HG03378 (cell line): ENCODE data around the gene CTLA4.

ENCODE experiments used
- ATAC-seq: cut with Tn5 transposase; IDR thresholded peaks from one replicate; pipeline ENCODE4 v1.9.1; 2021; ENCODE audit warnings: mild to moderate bottlenecking, moderate library complexity; ENCODE audit not compliant: unreplicated experiment

Gene CTLA4

DNA sequence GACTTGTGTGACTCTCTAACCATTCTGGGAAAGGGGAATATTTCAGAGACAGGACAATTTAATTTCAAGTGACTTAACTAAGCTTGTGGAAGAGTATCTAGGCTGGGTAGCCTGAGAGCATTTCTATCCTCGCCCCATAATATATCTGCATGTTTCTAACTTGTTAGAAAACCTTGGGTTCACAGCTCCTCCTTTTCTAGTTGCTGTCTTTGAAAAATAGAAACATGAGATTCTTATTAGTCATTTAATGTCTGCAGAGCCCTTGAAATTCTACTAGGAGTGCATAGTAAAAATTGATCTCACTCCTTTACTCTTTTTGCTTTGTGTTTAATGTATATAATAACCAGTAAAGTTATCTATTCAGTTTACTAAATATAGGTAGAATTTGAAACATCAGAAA is 22.4 kb downstream of the CTLA4 start:
- no peak for ATAC-seq

DNA sequence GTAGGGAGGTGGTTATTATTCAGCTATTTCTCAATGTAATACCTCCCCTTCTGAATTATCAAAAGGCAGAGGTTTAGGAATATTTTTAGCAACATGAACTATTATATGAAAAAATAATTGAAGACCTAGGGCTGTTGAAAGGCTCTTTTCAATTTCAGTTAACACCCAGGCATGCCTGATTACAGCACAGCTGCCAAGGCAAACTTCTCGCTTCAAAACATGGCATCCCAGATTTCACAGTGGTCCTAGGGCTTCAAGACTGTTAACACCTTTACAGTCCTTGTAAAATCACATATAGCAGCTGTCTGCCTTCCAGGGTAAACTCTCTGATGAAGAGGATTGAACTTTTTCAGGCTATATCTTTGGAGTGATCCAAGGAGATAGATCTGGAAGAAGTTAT is 23.2 kb downstream of the CTLA4 start:
- ATAC-seq, result no peak

GRCh38 chr2:203891474-203891873 is 23.9 kb downstream of the CTLA4 start:
- ATAC-seq, result no peak

GRCh38 chr2:203892207-203892606 is 24.6 kb downstream of the CTLA4 start:
- no peak for ATAC-seq

DNA sequence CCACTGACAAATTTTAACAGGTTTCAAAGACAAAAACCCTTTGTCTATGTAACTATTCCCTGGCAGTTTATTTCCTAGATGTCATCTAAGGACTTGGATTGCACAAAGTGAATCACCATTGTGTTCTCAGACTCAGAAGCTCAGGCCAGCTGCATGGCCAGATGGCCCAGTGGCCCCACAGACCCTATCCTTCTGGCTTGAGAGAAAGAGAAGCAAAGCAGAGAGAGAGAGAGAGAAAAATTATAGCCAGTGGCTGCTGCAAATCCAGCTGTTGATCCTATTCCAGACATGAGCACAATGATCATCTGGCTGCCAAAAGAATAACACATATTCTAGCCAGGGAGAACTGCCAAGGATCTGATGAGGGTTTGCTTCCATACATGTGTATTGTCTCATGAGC is 25.8 kb downstream of the CTLA4 start:
- no peak for ATAC-seq

DNA sequence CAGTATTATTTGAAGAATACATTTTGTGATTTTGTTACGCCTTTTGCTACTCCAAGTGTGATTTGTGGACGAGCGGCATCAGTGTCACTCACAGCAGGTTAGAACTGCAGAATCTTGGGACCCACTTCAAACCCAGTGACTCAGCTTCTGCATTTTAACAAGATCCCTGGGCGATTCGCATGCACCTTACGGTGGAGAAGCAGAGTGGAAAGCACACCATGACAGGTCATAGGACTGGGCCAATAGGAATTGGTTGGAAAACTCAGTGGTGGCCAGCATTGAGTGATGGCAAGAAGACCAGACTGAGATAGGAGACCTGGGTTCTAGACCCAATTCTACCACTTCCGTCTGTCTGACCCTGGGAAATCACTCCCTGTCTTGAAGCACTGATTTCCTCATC is 26.3 kb downstream of the CTLA4 start:
- no peak for ATAC-seq

- no peak for ATAC-seq
Measured at GRCh38 chr2:203894262-203894661, 26.7 kb downstream of the CTLA4 start.

GRCh38 chr2:203897544-203897943 is 30.0 kb downstream of the CTLA4 start:
- no peak for ATAC-seq

DNA sequence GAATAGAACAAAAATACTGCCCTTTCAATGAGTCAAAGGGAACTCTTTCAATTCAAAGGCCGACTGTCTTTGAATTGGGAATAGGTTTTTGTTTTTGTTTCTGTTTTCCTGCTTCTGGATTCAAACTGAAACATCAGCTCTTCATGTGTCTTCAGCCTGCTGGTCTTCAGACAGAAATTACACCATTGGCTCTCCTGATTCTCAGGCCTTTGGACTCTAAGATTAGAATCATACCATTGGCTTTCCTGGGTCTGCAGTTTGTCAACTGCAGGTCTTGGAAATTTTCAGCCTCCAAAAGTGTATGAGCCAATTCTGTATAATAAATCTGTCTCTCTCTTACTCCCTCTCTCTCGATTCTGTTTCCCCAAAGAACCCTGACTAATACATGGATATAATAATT is 31.1 kb downstream of the CTLA4 start:
- no peak for ATAC-seq

DNA sequence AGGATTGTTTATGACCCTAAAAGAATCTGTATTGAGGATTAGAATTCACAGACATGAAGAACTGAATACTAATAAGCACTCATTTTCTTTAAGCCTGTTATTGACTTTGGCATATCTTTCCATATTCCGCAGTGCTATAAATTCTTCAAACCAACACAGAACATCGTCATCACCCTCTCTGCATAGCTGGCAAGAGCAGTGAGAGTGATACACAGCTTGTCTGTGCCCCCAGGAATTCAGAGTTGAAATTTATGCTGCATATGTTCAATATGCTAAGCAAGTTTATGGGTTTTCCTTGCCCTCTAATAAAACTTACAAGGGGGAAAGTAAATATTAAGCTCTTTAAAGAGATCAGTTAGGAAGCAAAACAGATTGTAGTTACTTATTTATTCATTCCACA is 32.7 kb downstream of the CTLA4 start:
- ATAC-seq, result no peak

GRCh38 chr2:203904022-203904421 is 36.5 kb downstream of the CTLA4 start:
- no peak for ATAC-seq

DNA sequence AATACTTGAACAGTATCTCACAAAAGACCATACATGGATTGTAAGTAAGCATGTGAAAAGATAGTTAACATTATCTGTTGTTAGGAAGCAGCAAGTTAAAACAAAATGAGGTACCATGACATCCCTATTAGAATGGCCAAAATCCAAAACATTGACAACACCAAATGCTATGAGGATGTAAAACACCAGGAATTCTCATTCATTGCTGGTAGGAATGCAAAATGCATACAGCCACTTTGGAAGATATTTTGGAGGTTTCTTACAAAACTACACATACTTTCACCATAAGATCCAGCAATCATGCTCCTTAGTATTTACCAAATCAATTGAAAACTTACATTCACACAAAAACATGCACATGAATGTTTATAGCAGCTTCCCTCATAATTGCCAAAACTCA is 38.1 kb downstream of the CTLA4 start:
- ATAC-seq, result no peak

DNA sequence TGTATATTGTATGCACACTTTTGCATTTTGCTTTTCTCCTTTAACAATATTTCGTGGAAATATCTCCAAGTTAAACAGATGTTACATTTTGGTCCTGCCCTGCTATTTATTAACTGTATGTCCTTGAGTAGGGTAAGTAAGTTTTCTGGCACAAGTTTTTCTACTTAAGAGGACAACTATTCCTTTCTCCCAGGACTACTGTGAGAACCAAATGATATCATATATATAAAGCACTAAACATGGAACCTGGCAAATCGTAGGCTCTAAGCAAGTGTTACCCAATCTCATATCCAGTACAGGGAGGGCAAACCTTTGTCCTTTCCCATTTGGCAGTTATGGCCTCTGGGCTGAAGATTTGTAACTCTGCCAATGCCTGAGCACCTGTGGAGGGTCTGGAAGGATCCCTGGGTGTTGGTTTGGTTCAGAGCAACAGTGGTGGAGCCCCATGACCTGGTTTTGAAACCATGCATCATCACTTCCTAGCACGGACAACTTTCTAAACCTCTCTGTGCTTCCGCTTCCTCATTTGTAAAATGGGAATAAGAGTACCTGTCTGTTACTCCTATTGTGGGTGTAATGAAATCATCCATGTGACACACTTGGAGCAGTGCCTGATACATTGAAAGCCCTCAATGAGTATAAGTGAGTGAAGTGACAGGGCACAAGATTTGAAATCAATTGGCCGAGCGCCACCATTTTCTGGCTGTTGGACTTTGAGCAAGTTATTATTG is 40.7 kb downstream of the CTLA4 start:
- ATAC-seq, result no peak

GRCh38 chr2:203908797-203909185 is 41.2 kb downstream of the CTLA4 start:
- no peak for ATAC-seq

DNA sequence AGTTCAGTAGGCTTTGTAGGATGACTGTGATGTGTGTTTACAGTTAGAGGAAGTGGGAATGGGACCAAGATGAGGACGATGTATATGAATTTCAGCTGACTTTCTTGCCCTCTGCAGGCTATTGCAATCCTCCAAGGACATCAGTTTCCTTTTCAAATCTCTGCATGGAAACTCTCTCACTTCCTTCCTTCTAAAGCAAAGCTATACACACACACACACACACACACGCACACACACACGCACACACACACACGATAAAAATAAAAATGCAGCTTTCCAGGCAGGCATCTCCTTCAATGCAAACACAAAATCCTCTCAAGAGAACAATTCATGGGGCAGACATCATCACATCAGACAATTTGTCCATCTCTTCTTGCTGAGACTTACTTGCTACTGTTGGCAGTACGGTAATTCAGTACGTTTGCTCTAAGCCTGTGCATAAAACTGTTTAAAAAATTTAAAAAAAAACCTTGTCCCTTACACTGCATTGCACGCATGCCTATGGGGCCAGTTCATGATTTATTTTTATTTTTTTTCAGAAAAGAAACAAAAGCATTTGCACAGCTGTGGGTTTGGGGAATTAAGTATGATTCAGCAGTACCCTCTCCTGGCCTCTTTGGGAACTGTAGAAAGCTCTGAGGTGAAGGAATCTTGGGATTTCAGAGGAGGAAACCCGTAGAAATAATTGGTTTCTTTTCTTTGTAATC is 41.8 kb downstream of the CTLA4 start:
- no peak for ATAC-seq

DNA sequence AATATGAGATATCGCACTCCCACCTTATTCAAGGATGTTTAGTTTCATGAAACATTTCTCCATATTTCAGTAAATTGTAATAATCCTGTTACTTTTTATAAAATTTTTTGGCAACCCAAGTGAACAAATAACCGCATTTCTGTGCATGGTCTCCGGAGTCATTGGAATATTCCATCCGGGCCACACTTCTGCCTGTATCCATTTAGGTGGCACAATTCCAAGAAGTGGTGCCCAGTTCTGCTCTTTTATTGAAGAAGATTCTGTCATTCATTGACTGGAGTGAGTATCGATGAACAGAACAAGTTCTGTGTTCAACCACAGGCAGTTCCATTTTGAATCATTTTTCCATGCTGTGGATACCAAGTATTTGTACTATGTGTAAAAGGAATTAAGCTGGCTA is 42.4 kb downstream of the CTLA4 start:
- no peak for ATAC-seq

DNA sequence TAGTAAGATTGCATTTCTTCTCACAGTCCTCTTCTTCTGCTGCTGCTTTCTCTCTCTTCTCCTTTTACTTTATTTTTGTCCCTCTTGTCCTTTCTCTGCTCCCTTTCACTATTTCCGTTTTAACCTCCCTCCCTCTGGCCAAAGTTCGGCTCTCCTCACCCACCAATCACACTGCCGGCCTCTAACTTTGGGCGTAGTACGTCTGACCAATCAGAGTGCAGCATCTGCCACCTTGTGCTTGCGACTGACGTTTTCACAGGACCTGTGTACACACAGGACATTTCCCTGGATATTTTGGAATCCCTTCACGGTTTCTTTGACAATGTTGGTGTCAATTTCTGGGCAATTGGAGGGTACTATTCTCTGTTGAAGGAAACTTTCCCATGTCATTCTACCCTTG is 46.4 kb downstream of the CTLA4 start:
- no peak for ATAC-seq

GRCh38 chr2:203914546-203915182 is 47.1 kb downstream of the CTLA4 start:
- ATAC-seq, result no peak

DNA sequence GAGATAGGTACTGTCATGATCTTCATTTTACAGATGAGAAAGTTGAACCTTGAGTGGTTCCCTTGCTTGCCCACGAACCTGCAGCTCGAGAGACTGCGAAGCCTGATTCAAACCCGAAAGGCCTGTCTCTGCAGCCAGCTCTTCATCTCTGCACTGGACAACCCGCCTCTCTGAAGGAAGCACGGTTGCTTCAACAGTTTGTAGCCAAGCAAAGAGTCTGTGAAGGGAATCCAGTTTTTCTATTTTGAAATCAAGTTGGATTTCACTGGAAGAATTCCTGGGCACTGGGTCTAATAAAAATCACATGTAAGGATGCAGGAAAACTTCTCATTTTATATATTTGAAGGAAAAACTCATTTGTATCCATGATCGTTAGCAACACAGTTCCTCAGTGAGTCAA is 47.7 kb downstream of the CTLA4 start:
- ATAC-seq, result no peak

DNA sequence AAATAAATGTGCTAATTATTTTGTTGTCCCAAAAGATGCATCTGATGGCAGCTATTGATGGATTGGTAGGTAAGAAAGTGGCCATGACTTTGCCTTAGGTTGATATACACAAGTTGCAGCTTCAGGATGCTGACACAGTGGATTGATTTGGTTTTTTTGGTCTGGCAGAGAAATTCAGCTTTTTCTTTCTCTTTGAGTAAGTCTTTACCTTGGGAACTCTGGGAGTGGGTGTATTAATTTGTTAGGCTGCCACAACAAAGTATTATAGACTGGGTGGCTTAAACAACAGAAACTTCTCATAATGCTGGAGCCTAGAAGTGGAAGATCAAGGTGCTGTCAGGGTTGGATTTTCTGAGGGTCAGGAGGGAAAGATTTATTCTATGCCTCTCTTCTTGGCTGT is 49.2 kb downstream of the CTLA4 start:
- ATAC-seq, result no peak

- no peak for ATAC-seq
Measured at GRCh38 chr2:203918264-203918663, 50.7 kb downstream of the CTLA4 start.

- no peak for ATAC-seq
Measured at GRCh38 chr2:203918839-203919238, 51.3 kb downstream of the CTLA4 start.
